Subcutaneous adipose tissue (tissue), 4 donors: ENCODE data around the gene ANTXRL. TPM values are rescaled to one million over a fixed set of nuclear protein-coding genes. Genes with fewer than 3 reads are reported as not detected.

Source experiments
- total RNA-seq, 4 donors: library from RNA; depleted of rRNA; stranded (reverse); fragments of >200 nt; gene quantifications; one replicate each; pipeline ENCODE4 v1.1.0, GENCODE V29; 2016
- TF ChIP-seq, protein P1 (sequence below): fragments of 450-650 bp; IDR thresholded peaks from one replicate; pipeline ENCODE4 v1.5.1; 2016; ENCODE audit warnings: low read depth, mild to moderate bottlenecking, control low read depth, antibody characterized with exemption, moderate library complexity

Gene ANTXRL
- total RNA-seq, 4 donors from 2014 or later: not detected

DNA sequence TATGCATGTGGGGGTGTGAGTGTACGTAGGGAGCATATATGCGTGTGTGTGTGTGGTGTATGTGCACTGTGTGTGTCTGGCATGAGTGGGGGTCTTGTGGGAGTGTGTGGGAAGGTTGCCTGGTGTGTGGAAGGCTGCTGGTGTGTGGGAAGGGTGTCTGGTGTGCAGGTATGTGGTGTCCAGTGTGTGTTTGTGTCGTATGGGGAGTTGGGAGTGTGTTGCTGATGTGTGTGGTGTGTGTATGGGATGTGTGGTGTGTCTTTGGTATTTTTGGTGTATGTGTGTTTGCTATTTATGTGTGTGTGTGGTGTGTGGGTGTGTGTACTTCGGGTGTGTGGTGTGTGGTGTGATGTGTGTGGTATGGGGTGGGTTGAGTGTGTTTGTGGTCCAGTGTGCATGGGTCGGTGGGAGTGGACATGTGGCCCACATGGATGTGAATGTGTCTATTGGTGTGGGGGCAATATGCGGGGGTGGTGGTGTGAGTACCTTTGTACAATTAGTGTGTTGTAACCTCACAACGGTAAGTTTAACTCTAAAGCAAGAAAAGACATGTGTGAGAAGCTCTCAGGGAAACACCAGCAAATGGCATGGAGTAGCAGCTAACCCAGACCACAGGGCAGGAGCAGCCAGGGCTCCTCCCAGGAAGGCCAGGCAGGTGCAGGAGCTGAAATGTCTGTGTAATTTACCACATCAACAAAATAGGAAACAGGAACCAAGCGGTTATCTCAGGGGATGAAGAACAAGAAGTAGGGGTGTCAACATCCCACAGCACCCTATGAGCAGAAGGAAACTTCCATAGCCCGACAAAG is 11.9 kb downstream of the ANTXRL start:
- TF ChIP-seq, protein P1, sequence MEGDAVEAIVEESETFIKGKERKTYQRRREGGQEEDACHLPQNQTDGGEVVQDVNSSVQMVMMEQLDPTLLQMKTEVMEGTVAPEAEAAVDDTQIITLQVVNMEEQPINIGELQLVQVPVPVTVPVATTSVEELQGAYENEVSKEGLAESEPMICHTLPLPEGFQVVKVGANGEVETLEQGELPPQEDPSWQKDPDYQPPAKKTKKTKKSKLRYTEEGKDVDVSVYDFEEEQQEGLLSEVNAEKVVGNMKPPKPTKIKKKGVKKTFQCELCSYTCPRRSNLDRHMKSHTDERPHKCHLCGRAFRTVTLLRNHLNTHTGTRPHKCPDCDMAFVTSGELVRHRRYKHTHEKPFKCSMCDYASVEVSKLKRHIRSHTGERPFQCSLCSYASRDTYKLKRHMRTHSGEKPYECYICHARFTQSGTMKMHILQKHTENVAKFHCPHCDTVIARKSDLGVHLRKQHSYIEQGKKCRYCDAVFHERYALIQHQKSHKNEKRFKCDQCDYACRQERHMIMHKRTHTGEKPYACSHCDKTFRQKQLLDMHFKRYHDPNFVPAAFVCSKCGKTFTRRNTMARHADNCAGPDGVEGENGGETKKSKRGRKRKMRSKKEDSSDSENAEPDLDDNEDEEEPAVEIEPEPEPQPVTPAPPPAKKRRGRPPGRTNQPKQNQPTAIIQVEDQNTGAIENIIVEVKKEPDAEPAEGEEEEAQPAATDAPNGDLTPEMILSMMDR: no peak

DNA sequence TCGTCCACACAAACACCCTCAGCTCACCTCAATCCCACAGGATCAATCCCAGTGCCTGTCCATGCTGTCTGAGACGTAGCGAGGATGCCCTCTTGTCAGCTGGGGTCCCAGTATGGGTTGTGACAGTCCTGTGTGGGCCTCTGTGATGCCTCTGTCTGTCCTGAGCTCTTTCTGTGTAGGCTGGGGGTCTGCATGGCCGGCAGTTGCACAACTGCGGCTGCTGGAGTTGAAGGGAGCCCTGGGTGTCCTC is 12.4 kb downstream of the ANTXRL start:
- TF ChIP-seq, protein P1: no peak

DNA sequence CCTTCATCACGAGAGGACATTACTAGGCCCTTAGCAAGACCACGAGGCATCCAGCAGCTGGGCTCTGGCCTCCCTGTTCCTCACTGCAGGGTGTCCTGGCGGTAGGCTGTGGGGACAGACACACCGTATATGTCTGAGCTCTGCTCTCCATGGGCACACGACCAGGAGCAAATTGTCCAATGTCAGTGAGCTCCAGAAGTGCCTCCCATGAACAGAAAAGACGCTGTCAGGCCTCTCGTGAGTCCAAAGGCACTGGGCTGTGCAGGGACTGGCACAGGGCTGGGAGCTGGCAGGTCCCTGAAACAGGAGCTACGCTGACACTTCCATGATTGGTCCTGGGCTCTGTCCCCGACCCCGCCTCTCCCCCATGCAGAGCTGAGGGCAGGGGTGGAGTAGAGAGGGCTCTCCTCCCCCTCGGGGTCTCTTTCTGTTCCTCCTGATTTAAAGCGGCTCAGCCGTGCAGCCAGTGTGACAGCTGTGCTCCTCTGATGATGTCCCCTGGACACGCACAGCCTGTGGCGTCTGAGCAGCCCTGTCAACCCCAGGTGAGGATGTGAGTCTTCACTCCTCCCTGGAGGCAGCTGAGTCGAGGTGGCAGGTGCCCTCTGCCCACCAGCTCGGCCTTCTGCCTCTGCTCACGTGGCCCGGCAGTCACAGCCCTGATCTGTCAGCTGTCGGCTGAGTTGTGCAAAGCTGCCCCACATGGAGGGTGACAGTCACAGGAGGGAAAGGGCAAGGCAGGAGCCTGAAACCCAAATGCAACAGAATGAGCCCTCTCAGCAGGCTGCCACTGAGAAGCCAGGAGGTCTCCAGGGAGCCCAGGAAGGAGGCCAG is 13.0 kb downstream of the ANTXRL start:
- TF ChIP-seq, protein P1: no peak

DNA sequence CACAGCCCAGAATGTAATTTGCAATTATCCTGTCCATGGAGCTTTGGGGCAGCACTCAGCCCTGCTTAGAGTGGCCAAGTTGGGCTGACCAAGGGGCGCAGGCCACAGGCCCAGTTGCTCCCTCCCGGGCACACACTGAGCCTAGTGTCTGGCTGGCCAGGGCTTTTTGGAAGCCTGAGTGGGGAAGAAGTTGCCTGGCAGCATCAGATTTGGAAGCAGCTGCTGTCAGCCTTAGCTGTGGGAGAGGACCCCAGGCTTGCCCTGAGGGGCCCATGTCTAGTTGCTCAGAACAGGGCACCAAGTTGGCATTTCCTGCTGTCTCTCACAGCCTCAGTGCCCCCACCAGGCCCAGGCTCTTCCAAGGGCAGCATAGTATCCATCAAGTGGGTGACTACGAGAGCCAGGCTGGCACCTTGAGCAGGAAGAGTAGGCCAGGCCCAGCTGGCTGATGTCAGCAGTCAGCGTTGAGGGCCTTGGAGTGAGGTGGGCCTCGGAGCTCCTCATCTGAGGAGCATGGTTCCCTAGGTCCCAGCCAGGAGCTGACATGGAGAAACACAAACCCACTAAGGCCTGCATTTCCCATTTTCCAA is 14.4 kb downstream of the ANTXRL start:
- TF ChIP-seq, protein P1: no peak

DNA sequence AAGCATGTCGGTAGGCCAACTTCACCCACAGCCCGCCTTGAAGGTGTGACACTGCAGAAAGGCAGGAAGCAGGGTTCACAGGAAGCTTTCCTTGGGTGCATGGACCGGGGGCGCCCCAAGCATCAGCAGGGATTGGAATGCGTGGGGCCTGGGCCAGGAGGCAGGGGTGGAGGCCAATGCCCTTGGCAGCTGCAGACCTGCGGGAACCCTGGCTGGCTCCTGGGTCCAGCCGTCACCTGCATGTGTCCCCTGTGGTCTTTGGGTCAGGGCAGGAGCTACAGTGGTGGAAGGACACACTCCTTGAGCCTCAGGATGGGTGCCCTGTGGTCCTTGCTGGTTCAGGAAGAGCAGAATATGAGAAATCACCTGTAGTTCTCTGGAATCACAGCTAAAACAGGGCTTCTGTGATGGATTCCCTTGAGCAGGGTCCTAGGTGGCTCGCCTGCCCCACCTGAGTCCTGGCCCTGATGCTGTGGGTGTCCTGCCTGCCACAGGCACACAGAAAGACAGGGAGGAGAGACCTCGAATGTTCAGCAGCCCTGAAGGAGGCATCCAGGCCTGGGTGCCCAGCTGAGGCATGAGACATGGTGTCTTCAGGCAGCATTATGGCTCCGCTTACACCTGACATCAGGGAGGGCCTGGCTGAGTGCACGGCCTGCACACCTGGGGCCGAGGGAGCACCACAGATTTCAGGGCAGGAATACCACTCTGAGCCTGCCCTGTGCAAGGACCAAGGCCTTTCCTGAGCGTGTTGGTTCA is 15.1 kb downstream of the ANTXRL start:
- TF ChIP-seq, protein P1: no peak

DNA sequence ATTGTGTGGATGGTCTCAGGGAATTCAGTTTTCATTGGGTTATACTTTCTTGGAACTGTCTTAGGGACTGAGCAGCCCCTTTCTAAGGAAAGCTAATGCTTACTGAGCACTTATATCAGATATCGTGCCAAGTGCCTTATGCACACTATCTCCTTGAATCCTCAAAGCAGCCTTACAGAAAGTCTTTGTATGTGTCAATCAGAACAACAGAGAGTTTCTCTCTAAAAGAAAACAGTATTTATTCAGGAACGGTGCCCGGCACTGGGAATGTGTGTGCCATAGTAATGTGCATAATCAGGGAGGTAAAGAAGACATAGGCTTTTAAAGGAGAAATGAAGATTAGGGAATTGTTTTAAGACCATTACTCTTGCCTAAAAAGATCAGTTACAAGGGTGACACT is 17.3 kb downstream of the ANTXRL start:
- TF ChIP-seq, protein P1: no peak
